Embryonic facial prominence (tissue), 1 donor: ENCODE data around the gene TMBIM4.
"Not testable (repeated sequence)": the region's sequence is repeated elsewhere in the genome, so short reads cannot be mapped to it uniquely, and the experiment has no call there.

Experiments used
- DNase-seq: peaks from one replicate; pipeline ENCODE4 v3.0.0-alpha.2; 2016; ENCODE audit errors: extremely low spot score

TMBIM4 gene

DNA sequence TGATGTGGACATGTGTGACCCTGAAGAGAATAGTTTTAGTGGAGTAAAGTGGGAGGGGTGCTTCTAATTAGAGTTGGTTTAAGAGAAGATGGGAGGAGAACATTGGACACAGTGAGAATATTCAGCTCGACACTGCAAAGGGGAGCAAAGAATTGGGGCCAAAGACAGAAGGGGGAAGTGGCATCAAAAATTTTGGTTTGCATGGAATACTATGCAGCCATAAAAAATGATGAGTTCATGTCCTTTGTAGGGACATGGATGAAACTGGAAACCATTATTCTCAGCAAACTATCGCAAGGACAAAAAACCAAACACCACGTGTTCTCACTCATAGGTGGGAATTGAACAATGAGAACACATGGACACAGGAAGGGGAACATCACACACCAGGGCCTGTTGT is 15.0 kb upstream of the TMBIM4 start:
- not testable (repeated sequence) for DNase-seq

DNA sequence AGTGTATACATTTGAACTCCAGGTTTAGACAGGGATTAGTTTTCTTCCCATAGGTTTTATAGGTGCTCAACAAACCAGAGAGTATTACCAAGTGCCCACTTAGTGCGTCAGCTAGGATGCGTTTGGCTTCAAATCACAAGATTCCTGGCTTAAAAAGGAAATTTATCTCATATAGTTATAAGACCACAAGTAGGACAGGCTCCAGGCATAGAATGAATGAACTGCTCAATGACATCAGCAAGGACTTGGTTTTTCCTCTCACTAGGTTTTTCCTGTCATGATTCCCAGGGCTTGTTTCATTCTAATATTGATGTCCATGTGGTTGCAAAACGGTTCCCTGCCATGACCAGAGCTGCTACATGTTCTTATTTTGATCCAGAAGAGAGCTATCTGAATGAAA is 13.2 kb upstream of the TMBIM4 start:
- no peak for DNase-seq

DNA sequence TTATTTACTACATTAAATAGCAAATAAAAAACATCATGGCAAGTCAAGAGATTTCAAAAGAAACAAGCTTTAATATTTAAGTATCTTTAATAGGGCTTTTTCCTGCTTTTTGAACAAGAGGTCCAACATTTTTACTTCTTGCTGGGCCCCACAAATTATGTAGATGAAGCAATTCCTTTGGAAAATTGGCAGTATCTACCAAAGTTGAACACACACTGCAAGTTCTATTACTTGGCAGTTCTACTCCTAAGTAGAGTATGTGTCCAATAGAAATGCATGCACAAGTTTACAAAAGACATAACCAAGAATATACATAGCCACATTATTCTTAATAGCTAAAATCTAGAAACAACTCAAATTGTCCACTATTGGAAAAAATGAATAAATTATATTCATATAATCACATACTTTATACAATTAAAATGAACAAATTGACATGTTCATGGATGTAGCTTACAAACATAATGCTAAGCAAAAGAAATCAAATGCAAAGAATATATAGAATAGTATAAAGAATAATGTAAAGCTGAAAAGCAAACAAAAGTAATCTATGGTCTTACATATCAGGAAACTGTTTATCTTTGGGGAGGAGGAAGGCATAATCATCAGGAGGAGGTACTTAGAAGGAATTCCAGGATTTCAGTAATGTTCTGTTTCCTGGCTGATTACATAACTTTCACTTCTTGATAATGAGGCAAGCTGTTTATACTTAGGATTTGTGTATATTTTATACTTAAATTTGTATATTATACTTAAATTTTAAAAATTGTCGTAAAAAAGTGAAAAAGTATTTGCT is 6.5 kb upstream of the TMBIM4 start:
- DNase-seq, result no peak

DNA sequence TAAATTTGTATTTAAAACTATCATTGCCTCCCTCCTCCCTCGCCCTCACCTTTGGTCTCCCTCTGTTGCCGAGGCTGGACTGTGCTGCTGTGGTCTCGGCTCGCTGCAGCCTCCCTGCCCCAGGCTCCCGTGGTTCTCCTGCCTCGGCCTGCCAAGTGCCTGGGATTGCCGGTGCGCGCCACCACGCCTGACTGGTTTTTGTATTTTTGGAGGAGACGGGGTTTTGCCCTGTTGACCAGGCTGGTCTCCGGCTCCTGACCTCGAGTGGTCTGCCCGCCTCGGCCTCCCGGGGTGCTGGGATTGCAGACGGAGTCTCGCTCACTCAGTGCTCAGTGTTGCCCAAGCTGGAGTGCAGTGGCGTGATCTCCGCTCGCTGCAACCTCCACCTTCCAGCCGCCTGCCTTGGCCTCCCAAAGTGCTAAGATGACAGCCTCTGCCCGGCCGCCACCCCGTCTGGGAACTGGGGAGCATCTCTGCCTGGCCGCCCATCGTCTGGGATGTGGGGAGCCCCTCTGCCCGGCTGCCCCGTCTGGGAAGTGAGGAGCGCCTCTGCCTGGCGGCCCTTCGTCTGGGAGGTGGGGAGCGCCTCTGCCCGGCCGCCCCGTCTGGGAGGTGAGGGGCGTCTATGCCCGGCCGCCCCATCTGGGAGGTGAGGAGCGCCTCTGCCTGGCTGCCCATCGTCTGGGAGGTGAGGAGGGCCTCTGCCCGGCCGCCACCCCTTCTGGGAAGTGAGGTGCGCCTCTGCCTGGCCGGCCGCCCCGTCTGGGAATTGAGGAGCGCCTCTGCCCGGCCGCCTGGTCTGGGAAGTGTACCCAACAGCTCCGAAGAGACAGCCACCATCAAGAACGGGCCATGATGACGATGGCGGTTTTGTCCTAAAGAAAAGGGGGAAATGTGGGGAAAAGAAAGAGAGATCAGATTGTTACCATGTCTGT is 4.9 kb upstream of the TMBIM4 start:
- not testable (repeated sequence) for DNase-seq

DNA sequence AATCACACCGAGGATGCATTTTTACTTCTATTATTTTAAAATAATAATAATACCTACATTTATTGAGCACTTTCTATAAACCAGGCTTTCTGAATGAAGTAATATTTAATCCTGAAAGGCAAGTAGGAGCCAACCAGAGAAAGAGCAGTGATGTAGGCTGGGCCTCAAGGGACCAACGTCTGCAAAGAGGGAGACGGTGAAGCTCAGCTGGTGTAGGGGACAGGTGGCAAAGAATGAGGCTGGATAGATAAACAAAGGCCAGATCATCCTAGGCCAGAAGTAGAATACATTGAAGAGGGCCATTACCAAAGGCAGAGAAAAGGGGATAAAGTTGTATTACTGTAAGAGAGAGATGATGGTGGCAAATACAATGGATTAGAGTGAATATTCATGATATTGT is 810 bp upstream of the TMBIM4 start:
- no peak for DNase-seq

DNA sequence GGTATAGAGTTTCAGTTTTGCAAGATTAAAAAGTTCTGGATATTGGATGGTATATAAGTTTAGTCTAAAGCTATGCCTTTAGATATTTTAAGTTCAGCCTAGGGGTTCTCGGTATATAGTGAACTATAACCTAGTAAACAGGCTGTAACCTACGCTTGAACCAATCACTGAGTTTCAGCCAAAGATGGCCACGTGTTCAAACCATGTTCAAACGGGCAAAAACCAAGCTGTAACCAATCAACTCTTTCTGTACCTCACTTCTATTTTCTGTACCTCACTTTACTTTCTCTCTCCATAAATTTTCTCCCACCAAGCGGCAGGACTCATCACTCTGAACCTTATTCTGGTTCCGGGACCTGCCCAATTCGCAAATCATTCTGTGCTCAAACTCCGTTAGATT is 1.4 kb downstream of the TMBIM4 start:
- DNase-seq, result no peak

DNA sequence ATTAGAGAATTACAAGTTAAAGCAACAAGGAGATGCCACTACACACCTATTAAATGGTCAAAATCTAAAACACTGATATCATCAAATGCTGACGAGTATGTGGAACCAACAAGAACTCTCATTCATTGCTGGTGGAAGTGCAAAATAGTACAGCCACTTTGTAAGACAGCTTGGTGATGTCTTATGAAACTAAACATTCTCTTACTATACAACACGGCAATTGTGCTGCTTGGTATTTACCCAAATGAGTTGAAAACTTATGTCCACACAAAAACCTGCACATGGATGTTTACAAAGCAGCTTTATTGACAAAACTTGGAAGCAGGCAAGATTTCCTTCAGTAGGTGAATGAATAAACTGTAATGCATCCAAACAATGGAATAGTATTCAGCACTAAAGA is 3.2 kb downstream of the TMBIM4 start:
- DNase-seq, result no peak

DNA sequence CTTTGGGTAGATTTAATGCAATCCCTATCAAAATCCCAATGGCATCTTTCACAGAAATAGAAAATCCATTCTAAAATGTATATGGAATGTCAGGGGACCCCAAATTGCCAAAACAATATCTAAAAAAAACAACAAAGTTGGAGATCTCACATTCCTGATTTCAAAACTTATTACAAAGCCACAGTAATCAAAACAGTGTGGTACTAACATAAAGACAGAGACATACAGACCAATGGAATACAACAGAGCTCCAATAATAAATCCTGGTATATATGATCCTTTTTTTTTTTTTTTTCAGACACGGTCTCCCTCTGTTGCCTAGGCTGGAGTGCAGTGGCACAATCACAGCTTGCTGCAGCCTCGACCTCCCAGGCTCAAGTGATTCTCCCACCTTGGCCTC is 4.7 kb downstream of the TMBIM4 start:
- no peak for DNase-seq

DNA sequence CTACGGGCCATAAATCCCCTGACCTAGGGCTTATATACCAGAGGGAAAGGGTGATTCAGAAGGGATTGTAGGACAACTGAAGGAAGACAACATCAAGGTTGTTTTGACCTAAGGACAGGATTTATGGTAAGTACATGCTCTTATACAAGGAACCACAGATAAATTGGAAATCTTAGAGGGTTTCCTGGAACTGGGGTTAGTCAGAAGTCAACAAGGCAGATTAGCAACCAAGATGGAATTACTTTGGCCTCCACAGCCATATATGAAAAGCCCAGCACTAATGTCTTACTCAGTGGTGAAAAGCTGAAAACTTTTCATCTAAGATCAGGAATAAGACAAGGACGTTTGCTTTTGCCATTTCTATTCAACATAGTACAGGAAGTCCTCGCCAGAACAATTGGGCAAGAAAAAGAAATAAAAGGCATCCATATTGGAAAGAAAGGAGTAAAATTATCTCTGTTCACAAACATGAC is 5.4 kb downstream of the TMBIM4 start:
- no peak for DNase-seq

DNA sequence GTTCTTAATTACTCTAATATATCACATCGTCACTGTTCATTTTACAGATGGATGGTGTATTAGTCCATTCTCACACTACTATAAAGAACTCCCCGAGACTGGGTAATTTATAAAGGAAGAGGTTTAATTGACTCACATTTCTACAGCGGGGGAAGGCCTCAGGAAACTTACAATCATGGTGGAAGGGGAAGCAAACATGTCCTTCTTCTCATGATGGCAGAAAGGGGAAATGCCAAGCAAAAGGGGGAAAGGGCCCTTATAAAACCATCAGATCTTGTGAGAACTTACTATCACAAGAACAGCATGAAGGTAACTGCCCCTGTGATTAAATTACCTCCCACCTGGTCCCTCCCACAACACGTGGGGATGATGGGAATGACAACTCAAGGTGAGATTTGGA is 6.5 kb downstream of the TMBIM4 start:
- no peak for DNase-seq

DNA sequence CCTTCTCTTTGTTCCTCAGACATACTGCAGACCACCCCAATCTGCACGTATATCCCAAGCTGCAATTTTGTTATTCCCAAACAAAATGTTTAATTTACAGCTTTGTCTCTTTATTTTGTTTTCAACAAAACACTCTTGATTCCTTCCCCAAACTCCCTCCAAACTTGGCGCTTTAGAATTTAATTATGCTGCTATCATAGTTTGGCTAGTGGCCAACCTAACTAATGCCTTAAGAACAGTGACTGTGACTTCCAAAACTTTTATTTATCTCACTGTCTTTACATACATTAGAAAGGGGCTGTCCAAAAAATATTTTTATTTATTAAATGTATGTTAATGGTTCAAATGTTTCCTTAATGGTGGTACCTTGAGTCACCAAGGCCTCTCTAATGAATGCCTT is 7.1 kb downstream of the TMBIM4 start:
- no peak for DNase-seq

DNA sequence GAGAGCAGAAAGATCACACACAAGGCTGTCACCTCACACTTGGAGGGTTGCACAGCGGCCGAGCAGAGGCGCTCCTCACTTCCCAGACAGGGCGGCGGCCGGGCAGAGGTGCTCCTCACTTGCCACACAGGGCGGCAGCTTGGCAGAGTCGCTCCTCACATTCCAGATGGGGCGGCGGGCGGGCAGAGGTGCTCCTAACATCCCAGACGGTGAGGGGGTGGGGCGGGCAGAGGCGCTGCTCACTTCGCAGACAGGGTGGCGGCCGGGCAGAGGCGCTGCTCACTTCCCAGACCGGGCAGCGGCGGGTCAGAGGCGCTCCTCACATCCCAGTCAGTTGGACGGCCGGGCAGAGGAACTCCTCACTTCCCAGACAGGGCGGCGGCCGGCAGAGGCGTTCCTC is 9.1 kb downstream of the TMBIM4 start:
- DNase-seq, result no peak

DNA sequence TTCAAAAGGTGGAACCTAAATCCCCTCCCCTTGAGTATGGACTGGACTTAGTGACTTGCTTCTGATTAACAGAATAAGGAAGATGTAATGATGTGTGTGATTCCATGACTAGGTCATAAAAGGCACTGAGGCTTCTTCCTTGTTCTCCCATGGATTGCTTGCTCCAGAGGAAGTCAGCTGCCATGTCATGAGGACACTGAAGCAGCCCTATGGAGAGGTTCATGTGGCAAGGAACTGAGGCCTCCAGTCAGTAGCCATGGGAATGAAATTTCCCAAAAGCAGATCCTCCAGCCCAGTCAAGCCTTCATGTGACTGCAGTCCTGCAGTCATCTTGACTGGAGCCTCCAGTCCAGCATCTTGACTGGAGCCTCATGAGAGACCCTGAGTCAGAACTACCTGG is 10.7 kb downstream of the TMBIM4 start:
- no peak for DNase-seq

DNA sequence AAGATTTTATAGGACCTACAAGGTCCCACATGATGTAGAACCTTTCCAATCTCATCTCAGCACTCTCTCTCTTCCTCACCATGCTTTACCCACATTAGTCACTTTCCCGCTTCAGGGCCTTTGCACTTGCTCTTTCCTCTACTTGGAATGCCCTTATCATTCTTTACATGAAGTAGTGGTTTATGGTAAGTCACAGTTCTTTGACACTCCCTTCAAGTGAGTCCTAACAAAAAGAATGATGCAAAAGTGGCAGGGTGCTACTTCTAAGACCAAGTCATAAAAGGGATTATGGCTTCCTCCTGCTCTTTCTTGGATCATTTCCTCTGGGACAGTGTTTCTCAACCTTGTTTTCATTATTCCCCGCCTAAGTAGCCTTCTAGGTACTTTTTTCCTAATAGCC is 13.1 kb downstream of the TMBIM4 start:
- DNase-seq, result no peak

DNA sequence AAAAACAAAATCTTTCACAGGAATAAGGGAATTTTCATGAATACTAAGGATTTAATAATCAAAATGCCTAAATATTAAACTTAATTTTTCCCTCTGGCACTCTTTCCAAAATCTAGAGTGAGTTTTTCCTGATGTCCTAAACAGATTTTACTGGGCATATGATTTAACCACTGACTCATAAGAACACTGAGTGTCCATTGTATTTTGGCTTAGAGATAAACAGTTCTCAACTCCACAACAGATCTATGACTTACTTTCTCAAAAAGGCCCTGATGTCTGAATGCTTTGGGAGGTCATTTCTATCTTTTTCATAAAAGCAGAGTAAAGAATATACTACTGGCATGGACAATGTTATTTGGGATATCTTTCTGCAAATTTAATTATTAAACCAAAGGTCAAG is 15.0 kb downstream of the TMBIM4 start:
- no peak for DNase-seq

DNA sequence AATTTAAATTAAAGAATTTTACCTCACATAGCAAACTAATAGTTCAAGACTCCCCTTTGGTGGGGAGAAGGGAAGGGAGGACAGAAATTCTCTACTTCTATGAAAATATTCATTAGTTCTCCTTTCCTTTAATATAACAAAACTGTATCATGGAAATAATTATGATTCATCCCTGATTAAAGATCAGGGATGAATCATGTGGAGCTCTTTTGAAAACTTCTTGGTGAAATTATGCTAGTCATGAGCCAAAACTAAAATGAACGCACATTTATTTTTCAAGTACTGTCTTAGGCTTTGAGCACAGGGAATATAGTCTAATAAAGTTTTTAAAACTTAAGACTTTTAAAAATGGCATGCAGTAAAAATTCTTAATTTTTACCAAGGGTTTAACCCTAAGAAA is 17.1 kb downstream of the TMBIM4 start:
- no peak for DNase-seq

DNA sequence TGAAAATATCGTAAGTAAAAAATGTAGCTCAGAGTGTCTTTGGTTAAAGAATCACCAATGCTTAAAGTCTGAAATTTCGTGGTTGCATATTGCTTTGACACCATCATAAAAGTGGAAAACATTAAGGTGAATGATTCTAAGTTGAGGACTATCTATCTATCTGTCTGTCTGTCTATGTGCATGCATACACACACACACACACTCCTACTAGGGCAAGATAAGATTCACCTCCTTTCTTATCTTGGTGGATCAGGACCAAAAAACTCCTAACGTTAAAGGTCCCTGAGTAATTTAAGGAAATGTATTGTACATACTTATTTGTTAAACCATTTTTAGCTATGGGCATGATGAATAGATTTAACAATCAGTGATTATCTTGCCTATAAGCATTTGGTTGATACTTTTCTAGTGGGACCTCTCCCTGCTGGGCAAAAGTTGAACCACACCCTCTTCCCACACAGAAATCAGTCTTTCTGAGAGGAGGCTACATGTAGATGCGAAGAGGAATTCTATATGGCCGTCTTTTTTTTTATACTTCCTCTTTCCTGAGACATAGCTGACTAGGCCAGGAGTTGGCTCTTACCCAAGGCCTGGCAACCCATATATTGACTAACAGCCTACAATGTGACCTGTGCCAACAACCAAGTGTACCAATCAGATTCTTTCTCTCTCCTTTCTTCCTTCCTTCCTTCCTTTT is 19.9 kb downstream of the TMBIM4 start:
- DNase-seq, result no peak

DNA sequence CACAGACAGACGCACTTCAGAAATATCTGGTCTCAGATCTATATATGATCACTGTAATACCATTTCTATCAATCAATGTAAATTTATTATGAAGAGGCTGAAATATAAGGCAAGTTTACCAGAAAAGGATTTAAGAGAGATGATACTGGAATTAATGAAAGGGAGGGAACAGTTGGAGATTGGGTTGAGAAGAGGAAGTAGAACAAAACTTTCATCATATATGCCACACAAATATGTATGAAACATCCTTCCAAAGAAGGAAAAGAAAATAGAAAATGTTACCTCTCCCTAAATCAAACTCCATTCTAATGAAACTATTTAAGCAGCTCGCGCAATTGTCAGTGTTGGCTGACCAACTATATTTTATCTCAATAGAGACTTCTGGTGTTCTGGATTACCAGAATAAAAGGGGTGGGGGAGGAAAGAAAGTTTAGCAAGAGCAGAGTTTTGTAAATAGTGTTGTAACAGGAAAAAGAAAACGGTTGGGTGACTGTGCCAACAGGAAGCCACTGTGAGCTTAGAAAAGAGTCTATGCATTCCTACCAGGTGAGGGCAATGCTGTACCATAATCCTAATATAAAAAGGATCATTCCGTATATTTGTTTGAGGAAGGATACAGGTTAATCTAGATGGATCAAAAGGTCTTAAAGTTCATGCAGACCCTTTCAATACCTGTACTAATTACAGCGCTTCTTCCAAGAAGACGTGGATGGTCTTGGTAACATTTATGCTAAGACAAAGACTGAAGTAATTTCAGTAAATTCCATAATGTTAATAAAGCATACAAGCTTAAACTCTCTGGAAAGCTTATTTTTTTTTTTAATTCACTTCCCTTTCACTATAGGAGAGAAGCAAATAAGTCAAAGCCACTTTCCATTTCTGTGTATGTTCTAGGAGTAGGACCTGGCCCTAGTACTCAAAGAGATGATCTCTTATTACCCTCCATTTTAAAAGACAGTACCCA is 24.7 kb downstream of the TMBIM4 start:
- DNase-seq, result peak; percentile 33

DNA sequence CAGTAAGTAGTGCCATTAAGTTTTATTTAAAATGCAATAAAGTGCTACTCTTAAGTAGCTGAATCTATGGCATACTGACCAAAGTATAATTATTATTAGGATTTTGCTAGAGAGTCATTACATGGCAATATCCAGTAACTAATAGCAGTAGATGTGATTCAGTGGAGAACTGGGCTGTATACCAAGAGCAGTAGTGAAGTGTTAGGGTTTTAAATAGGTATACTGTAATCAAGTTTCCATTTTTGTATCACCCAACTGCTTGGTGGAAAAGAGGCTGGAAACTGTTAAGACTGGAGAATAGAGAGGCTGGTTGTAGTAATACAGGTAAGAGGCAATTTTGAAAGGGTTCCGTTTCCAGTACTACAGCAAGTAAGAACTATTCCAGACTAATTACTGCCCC is 25.9 kb downstream of the TMBIM4 start:
- no peak for DNase-seq

DNA sequence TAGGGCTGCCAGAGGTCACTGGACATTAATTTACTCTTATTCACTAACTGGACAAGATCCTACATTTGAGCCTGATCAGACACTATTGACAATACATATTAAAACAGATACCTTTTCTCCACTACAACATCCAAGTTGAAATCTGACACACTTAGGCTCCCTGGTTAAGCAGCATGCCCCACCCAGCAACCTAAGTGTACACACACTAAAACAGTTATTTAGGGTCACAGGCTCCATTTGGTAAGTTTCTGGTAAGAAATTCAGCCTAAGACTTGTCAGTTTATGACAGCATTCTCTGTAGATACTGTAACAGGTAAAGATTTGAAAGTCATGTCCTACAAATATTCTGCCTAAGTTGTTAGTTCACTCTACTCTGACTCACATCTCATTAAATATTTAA is 27.0 kb downstream of the TMBIM4 start:
- no peak for DNase-seq

DNA sequence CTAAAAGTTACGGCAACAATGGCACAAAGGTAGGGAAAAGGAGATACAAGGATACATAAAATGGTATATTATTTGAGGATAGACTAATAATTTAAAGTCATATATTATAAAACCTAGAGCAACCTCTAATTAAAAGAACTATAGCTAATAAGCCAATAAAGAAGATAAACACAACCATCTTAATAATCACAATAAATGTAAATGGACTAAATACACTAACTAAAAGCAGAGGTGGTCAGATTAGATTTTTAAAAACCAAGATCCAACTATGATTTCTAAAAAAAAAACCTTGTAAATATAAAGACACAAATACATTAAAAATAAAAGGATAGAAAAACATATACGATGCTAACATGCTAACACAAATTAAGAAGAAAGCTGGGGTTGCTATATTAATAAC is 28.5 kb downstream of the TMBIM4 start:
- DNase-seq, result no peak
